HepG2 (cell line): ENCODE data around the gene TOP1. TPM values are rescaled to one million over a fixed set of nuclear protein-coding genes. Genes with fewer than 3 reads are reported as not detected.

Experiments
- ATAC-seq: fragments of 200-7000 bp; cut with Tn5 transposase; 3 replicates; pipeline ENCODE4 v1.9.1; 2020; ENCODE audit warnings: mild to moderate bottlenecking, moderate library complexity
- BruUV-seq: library from RNA; stranded (reverse); fragments of 400-500 nt; replicated peaks from 2 replicates; lab custom pipeline; 2021; lab: Mats Ljungman, UMichigan
- CTCF ChIA-PET: fragments of 300-600 bp; formaldehyde crosslinking; extraction: SDS; loops from one replicate; lab custom pipeline; 2021; ENCODE audit warnings: low total read pairs, inconsistent platforms, low intra/inter-chr PET ratio; lab: Yijun Ruan, JAX
- POLR2A ChIA-PET: fragments of 350-600 bp; sonication (Branson Sonifier 250); formaldehyde crosslinking; loops from one replicate; lab custom pipeline; 2020; ENCODE audit warnings: antibody characterized with exemption, inconsistent platforms; lab: Yijun Ruan, JAX
- DNase-seq: peaks from one replicate; pipeline ENCODE4 v3.0.0-alpha.2; 2015; ENCODE audit warnings: low spot score
- FAIRE-seq: peaks from 3 replicates; lab custom pipeline; 2011; peaks lifted over from hg19 to GRCh38; lab: Jason Lieb, UNC
- H2AFZ ChIP-seq: one replicate; pipeline ENCODE4 v1.6.1; 2011; ENCODE audit warnings: low read length, inconsistent platforms
- H3K27ac ChIP-seq: fragments of 300-600 bp; 3 replicates; pipeline ENCODE4 v1.8.0; 2011; ENCODE audit warnings: mixed run types, mild to moderate bottlenecking, mixed read lengths, low read length, inconsistent platforms; ENCODE audit not compliant: insufficient read depth; ENCODE audit errors: extremely low read length
- H3K27me3 ChIP-seq, 2 experiments: fragments of 200-600 bp in 1 of 2; 2 replicates in 1 of 2; 3 replicates in 1 of 2; pipeline versions ENCODE4 v1.6.0 to v1.8.0; 2011; ENCODE audit warnings: low read length in 2 of 2, mild to moderate bottlenecking in 2 of 2, moderate library complexity in 2 of 2, inconsistent platforms in 1 of 2; ENCODE audit not compliant: insufficient read depth in 2 of 2, control insufficient read depth in 1 of 2
- H3K36me3 ChIP-seq, 2 experiments: fragments of 200-600 bp in 1 of 2; replicated peaks in 1 of 2; 2 replicates in 1 of 2; 3 replicates in 1 of 2; pipeline versions ENCODE4 v1.5.1 to v1.8.0; 2011; ENCODE audit warnings: low read length in 2 of 2, inconsistent platforms in 1 of 2; ENCODE audit not compliant: insufficient read depth in 2 of 2, control insufficient read depth in 1 of 2
- H3K4me1 ChIP-seq: 2 replicates; pipeline ENCODE4 v1.5.1; 2012; ENCODE audit warnings: low read length, inconsistent platforms; ENCODE audit not compliant: insufficient read depth
- H3K4me2 ChIP-seq: 2 replicates; pipeline ENCODE4 v1.6.0; 2011; ENCODE audit warnings: low read depth, low read length, inconsistent platforms
- H3K4me3 ChIP-seq, 3 experiments: fragments of 200-600 bp in 1 of 3; sonication (generic), shearing (Covaris generic) in 1 of 3; replicated peaks in 1 of 3; 2 replicates each; pipeline ENCODE4 v1.5.1; 2011 to 2016; ENCODE audit warnings: low read length in 3 of 3, inconsistent platforms in 2 of 3, low read depth in 2 of 3, mild to moderate bottlenecking in 2 of 3, control low read depth in 1 of 3, mixed read lengths in 1 of 3; ENCODE audit not compliant: insufficient read depth in 1 of 3
- H3K79me2 ChIP-seq: one replicate; pipeline ENCODE4 v1.6.1; 2011; ENCODE audit warnings: low read length, inconsistent platforms; ENCODE audit not compliant: insufficient read depth
- H3K9ac ChIP-seq: 2 replicates; pipeline ENCODE4 v1.6.0; 2011; ENCODE audit warnings: mild to moderate bottlenecking, low read depth, low read length, inconsistent platforms; ENCODE audit not compliant: insufficient read depth
- H3K9me3 ChIP-seq: 2 replicates; pipeline ENCODE4 v1.5.1; 2012; ENCODE audit warnings: mild to moderate bottlenecking, low read length
- H4K20me1 ChIP-seq: 2 replicates; pipeline ENCODE4 v1.6.0; 2011; ENCODE audit warnings: inconsistent platforms, mild to moderate bottlenecking, low read length, moderate library complexity; ENCODE audit not compliant: insufficient read depth
- FOXO1 ChIP-seq: sonication (generic); formaldehyde crosslinking; IDR thresholded peaks from 2 replicates; pipeline ENCODE4 v1.4.0; 2020; ENCODE audit warnings: missing genetic modification reagents
- FOXO4 ChIP-seq: sonication (generic); formaldehyde crosslinking; conservative IDR thresholded peaks from 2 replicates; pipeline ENCODE4 v1.8.1; 2023; ENCODE audit warnings: missing genetic modification reagents
- GTF3A ChIP-seq: sonication (generic); formaldehyde crosslinking; conservative IDR thresholded peaks from 2 replicates; pipeline ENCODE4 v1.4.0; 2020; ENCODE audit warnings: mild to moderate bottlenecking, missing genetic modification reagents
- HIVEP1 ChIP-seq: sonication (generic); formaldehyde crosslinking; IDR thresholded peaks from 2 replicates; pipeline ENCODE4 v1.4.0; 2020; ENCODE audit warnings: mild to moderate bottlenecking, missing genetic modification reagents
- IRX3 ChIP-seq: sonication (generic); formaldehyde crosslinking; IDR thresholded peaks from 2 replicates; pipeline ENCODE4 v1.8.1; 2023; ENCODE audit warnings: mild to moderate bottlenecking, low read depth, missing genetic modification reagents, borderline replicate concordance
- JUN ChIP-seq: sonication (generic); formaldehyde crosslinking; IDR thresholded peaks from 2 replicates; pipeline ENCODE4 v1.4.0; 2020; ENCODE audit warnings: mild to moderate bottlenecking, missing genetic modification reagents
- MNT ChIP-seq: fragments of 450-650 bp; IDR thresholded peaks from 2 replicates; pipeline ENCODE4 v1.6.1; 2016
- MTERF4 ChIP-seq: sonication (generic); formaldehyde crosslinking; IDR thresholded peaks from 2 replicates; pipeline ENCODE4 v1.8.0; 2023; ENCODE audit warnings: mild to moderate bottlenecking, missing genetic modification reagents
- NKX3-1 ChIP-seq: sonication (generic); formaldehyde crosslinking; IDR thresholded peaks from 2 replicates; pipeline ENCODE4 v1.5.0; 2020; ENCODE audit warnings: missing genetic modification reagents
- ZNF367 ChIP-seq: sonication (generic); formaldehyde crosslinking; IDR thresholded peaks from 2 replicates; pipeline ENCODE4 v1.4.0; 2020; ENCODE audit warnings: missing genetic modification reagents, borderline replicate concordance
- ZNF775 ChIP-seq: sonication (generic); formaldehyde crosslinking; IDR thresholded peaks from 2 replicates; pipeline ENCODE4 v1.4.0; 2020; ENCODE audit warnings: missing genetic modification reagents, mild to moderate bottlenecking, moderate library complexity, borderline replicate concordance
- ZZZ3 ChIP-seq: sonication (generic); formaldehyde crosslinking; IDR thresholded peaks from 2 replicates; pipeline ENCODE4 v1.4.0; 2020; ENCODE audit warnings: missing genetic modification reagents, mild to moderate bottlenecking, borderline replicate concordance
- WGBS: methylation state at CpG from one replicate; pipeline ENCODE4 v1.1.6; 2017; ENCODE audit warnings: low lambda C conversion rate; 5-methylcytosine and 5-hydroxymethylcytosine counted together
- in situ Hi-C: cut with HindIII; loops from 2 replicates; pipeline ENCODE4 v1.10.0; 2017; ENCODE audit warnings: low pct_unique_long_range_greater_than_20kb; ENCODE audit not compliant: extremely low pct_ligation_motif_present
- intact Hi-C: fragments of 100-400 bp; cut with micrococcal nuclease; formaldehyde crosslinking; loops from one replicate; pipeline ENCODE4 v1.10.0; 2022; ENCODE audit not compliant: unreplicated experiment
- polyA plus RNA-seq, 8 experiments: library from polyadenylated mRNA; depleted of rRNA in 3 of 8; stranded (reverse) in 7 of 8; unstranded in 1 of 8; fragments of >200 nt; fragmentation: Illumina TruSeq in 4 of 8; extraction: Trizol in 4 of 8; gene quantifications; 2 replicates each; pipeline versions ENCODE4 v1.2.1 to v1.2.3, GENCODE V29; 2011 to 2016; ENCODE audit warnings: low read depth in 4 of 8, missing spikeins in 1 of 8, mixed read lengths in 1 of 8; ENCODE audit not compliant: insufficient read depth in 1 of 8
- total RNA-seq, 5 experiments: library from RNA; depleted of rRNA; stranded (reverse); fragments of >200 nt; fragmentation: Illumina TruSeq; extraction: Trizol; gene quantifications; 2 replicates each; pipeline ENCODE4 v1.2.3, GENCODE V29; 2016; ENCODE audit warnings: low read depth in 1 of 5
- TF ChIP-seq, protein P1 (sequence below), 2 experiments: sonication (generic) in 1 of 2; formaldehyde crosslinking in 1 of 2; IDR thresholded peaks; 2 replicates each; pipeline versions ENCODE4 v1.6.1 to v1.9.0; 2014 to 2022; ENCODE audit warnings: antibody characterized with exemption in 1 of 2, borderline replicate concordance in 1 of 2, inconsistent platforms in 1 of 2, low read depth in 1 of 2, missing genetic modification reagents in 1 of 2

TOP1 gene
- total and polyA plus RNA-seq, 2 of the 13 experiments (the other 11 are each of a cell fraction or from before 2014, with no cell fraction given): 10.2 to 19.4 TPM

- in situ Hi-C loops (no loop called here), intact Hi-C loops (no loop called here)
- no peak for FAIRE-seq
- Histone ChIP-seq H3K9me3 (no peaks in the 10 kb centered on the region), H3K27me3 (no peaks in the 10 kb centered on the region), H3K9ac (no peak overlapping the region), H3K4me1 (peaks cover 32% of the 10 kb centered on the region), H4K20me1 (no peaks in the 10 kb centered on the region), H3K4me3 (no peak overlapping the region), H3K79me2 (no peaks in the 10 kb centered on the region), H3K27ac (no peak overlapping the region), H3K4me2 (no peak overlapping the region), H2AFZ (no peak overlapping the region), H3K36me3 (no peaks in the 10 kb centered on the region)
- POLR2A ChIA-PET: no interaction called here
- no peak for ATAC-seq
- DNase-seq: no peak
- CTCF ChIA-PET: no interaction called here
- BruUV-seq: no TSS peak
- WGBS: 65% methylated on average over 5 of the region's 5 CpGs
- TF ChIP-seq HIVEP1 (CRISPR knock-in tag) (no peak), ZNF367 (CRISPR knock-in tag) (no peak), FOXO1 (CRISPR knock-in tag) (no peak), ZZZ3 (CRISPR knock-in tag) (no peak), MTERF4 (CRISPR knock-in tag) (no peak), NKX3-1 (CRISPR knock-in tag) (no peak), GTF3A (CRISPR knock-in tag) (no peak), ZNF775 (CRISPR knock-in tag) (no peak), IRX3 (CRISPR knock-in tag) (no peak), MNT (no peak), JUN (CRISPR knock-in tag) (no peak), FOXO4 (CRISPR knock-in tag) (no peak)
- TF ChIP-seq, protein P1, sequence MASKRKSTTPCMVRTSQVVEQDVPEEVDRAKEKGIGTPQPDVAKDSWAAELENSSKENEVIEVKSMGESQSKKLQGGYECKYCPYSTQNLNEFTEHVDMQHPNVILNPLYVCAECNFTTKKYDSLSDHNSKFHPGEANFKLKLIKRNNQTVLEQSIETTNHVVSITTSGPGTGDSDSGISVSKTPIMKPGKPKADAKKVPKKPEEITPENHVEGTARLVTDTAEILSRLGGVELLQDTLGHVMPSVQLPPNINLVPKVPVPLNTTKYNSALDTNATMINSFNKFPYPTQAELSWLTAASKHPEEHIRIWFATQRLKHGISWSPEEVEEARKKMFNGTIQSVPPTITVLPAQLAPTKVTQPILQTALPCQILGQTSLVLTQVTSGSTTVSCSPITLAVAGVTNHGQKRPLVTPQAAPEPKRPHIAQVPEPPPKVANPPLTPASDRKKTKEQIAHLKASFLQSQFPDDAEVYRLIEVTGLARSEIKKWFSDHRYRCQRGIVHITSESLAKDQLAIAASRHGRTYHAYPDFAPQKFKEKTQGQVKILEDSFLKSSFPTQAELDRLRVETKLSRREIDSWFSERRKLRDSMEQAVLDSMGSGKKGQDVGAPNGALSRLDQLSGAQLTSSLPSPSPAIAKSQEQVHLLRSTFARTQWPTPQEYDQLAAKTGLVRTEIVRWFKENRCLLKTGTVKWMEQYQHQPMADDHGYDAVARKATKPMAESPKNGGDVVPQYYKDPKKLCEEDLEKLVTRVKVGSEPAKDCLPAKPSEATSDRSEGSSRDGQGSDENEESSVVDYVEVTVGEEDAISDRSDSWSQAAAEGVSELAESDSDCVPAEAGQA (IDR thresholded peaks at IDR 0.05; ENCODE audit: low read depth): no peak
- TF ChIP-seq, protein P1 (CRISPR knock-in tag; IDR thresholded peaks at IDR 0.05; ENCODE audit: borderline replicate concordance): no peak
Measured at GRCh38 chr20:40993794-40994540, 34.7 kb upstream of the TOP1 start.
